RWPE1 (cell line): ENCODE results near the gene FAM229A.

Experiments used
- CTCF ChIA-PET: fragments of 350-600 bp; sonication (Branson Sonifier 250); formaldehyde crosslinking; extraction: SDS; loops from one replicate; lab custom pipeline; 2021; lab: Yijun Ruan, JAX
- POLR2A ChIA-PET: fragments of 400-600 bp; formaldehyde crosslinking; extraction: SDS; loops from one replicate; lab custom pipeline; 2020; ENCODE audit warnings: antibody characterized with exemption; ENCODE audit not compliant: low non-redundant PET; lab: Yijun Ruan, JAX
- DNase-seq: peaks from one replicate; pipeline ENCODE4 v3.0.0; 2012; ENCODE audit warnings: low spot score
- H3K27ac ChIP-seq: fragments of 450-650 bp; 2 replicates; pipeline ENCODE4 v1.5.1; 2017
- CTCF ChIP-seq: fragments of 450-650 bp; conservative IDR thresholded peaks from 2 replicates; pipeline ENCODE4 v1.5.1; 2017; ENCODE audit warnings: low read depth, mild to moderate bottlenecking

FAM229A gene

GRCh38 chr1:32330558-32331151 is 31.6 kb downstream of the FAM229A start:
- no peak for DNase-seq
- no peak overlapping the region for H3K27ac ChIP-seq
- TF ChIP-seq CTCF = no peak
- ChIA-PET CTCF (no interaction called here), POLR2A (no interaction called here)

- ChIA-PET CTCF (no interaction called here), POLR2A (no interaction called here)
- no peak overlapping the region for H3K27ac ChIP-seq
- no peak for DNase-seq
- no peak for TF ChIP-seq CTCF
Observed at GRCh38 chr1:32329931-32330466, 32.3 kb downstream of the FAM229A start.

- DNase-seq = no peak
- H3K27ac ChIP-seq = no peak overlapping the region
- no peak for TF ChIP-seq CTCF
- ChIA-PET POLR2A (no interaction called here), CTCF (interaction anchor here (0.5 kb wide), 1 partner anchor 254 kb away, joined by 3 read pairs; the partner anchor contains the start of gene TMEM39B)
Observed at GRCh38 chr1:32327204-32327603, 35.1 kb downstream of the FAM229A start.

- ChIA-PET CTCF (interaction anchor here (0.7 to 1.6 kb wide), 2 partner anchors 82 to 106 kb away, joined by 3 read pairs; no protein-coding TSS in a partner anchor), POLR2A (no interaction called here)
- DNase-seq = no peak
- no peak for TF ChIP-seq CTCF
- peak overlapping the region; percentile 11; the same call in 1 of the 2 replicates for H3K27ac ChIP-seq
Observed at GRCh38 chr1:32321712-32322291, 40.5 kb downstream of the FAM229A start.

- no peak overlapping the region for H3K27ac ChIP-seq
- ChIA-PET CTCF (no interaction called here), POLR2A (no interaction called here)
- TF ChIP-seq CTCF = no peak
- no peak for DNase-seq
Observed at GRCh38 chr1:32318127-32318869, 44.0 kb downstream of the FAM229A start.

GRCh38 chr1:32316903-32317277 is 45.4 kb downstream of the FAM229A start:
- DNase-seq = no peak
- no peak overlapping the region for H3K27ac ChIP-seq
- no peak for TF ChIP-seq CTCF
- CTCF ChIA-PET = interaction anchor here (0.8 to 1.5 kb wide), 4 partner anchors 10 to 102 kb away, joined by 3 to 4 read pairs (median 4); no protein-coding TSS in a partner anchor
- POLR2A ChIA-PET = no interaction called here
